ENCODE results near the gene RAD52. TPM values are rescaled to one million over a fixed set of nuclear protein-coding genes. Genes with fewer than 3 reads are reported as not detected.

The RAD52 gene
- total RNA-seq, 6 experiments from 2014 or later = 5.6 to 10.5 (median 8.5) TPM

DNA sequence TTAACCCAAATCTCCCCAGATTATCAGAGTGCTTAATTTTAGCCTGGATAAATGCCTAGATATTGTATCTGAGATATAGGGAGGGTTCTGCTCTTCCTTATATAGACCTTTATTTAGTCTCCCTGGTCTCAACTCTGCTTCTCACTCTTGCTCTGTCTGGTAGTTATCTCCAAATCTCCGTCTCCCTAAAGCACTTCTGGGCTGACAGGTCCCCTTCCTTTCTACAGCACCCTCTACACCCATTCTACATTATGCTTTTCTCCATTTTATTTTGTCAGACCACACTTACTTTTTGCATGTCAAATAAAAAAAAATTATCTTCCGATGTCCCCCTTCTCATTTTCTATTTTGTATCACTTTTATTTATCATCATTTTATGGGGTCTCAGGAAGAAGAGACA lies 39.6 kb upstream of the RAD52 start:
- DNase-seq = no peak
- TF ChIP-seq POLR2A (IDR thresholded peaks at IDR 0.05) = no peak
- TF ChIP-seq, protein P1, sequence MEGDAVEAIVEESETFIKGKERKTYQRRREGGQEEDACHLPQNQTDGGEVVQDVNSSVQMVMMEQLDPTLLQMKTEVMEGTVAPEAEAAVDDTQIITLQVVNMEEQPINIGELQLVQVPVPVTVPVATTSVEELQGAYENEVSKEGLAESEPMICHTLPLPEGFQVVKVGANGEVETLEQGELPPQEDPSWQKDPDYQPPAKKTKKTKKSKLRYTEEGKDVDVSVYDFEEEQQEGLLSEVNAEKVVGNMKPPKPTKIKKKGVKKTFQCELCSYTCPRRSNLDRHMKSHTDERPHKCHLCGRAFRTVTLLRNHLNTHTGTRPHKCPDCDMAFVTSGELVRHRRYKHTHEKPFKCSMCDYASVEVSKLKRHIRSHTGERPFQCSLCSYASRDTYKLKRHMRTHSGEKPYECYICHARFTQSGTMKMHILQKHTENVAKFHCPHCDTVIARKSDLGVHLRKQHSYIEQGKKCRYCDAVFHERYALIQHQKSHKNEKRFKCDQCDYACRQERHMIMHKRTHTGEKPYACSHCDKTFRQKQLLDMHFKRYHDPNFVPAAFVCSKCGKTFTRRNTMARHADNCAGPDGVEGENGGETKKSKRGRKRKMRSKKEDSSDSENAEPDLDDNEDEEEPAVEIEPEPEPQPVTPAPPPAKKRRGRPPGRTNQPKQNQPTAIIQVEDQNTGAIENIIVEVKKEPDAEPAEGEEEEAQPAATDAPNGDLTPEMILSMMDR (IDR thresholded peaks at IDR 0.05) = no peak
- Histone ChIP-seq H3K27me3 (no peaks in the 10 kb centered on the region), H3K4me3 (no peak overlapping the region), H3K36me3 (no peaks in the 10 kb centered on the region), H3K9me3 (no peaks in the 10 kb centered on the region), H3K4me1 (peaks cover 0 to 21% (median 0%) of the 10 kb centered on the region in 4 donors), H3K27ac (peak overlapping the region in 1 of 3 donors; percentile 96)
- ATAC-seq = no peak
- intact Hi-C loops (cut with DNase I) = no loop called here
- 81% methylated on average over 2 of the region's 2 CpGs for WGBS (ENCODE audit: insufficient coverage, low coverage, low lambda C conversion rate, missing lambda C conversion rate)

DNA sequence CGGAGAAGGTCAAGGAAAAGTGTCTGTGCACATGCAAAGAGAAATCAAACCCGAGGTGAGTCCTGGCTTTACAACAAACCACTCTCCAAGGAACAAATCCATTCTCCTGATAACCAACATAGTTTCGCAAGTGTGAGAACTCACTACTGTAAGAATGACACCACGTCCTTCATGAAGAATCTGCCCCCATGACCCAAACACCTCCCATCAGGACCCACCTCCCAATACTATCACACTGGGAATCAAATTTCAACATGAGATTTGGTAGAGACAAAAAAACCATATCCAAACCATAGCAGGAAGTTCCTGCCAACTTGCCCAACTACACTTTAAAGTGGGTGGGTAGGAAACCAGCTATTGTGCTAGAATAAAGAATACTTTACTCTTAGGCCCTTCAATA lies 39.2 kb upstream of the RAD52 start:
- no peak overlapping the region for H3K27ac ChIP-seq
- peaks cover 0 to 21% (median 0%) of the 10 kb centered on the region in 4 donors for H3K4me1 ChIP-seq
- no peaks in the 10 kb centered on the region for H3K9me3 ChIP-seq
- TF ChIP-seq, protein P1 (IDR thresholded peaks at IDR 0.05) = no peak
- no peak for TF ChIP-seq POLR2A (IDR thresholded peaks at IDR 0.05)
- ATAC-seq (no peak), DNase-seq (no peak)
- no peaks in the 10 kb centered on the region for H3K36me3 ChIP-seq
- intact Hi-C loops (cut with DNase I) = no loop called here
- H3K27me3 ChIP-seq = no peaks in the 10 kb centered on the region
- no peak overlapping the region for H3K4me3 ChIP-seq
- 60% methylated on average over 2 of the region's 4 CpGs for whole genome bisulfite sequencing (ENCODE audit: insufficient coverage, low coverage, low lambda C conversion rate, missing lambda C conversion rate)

DNA sequence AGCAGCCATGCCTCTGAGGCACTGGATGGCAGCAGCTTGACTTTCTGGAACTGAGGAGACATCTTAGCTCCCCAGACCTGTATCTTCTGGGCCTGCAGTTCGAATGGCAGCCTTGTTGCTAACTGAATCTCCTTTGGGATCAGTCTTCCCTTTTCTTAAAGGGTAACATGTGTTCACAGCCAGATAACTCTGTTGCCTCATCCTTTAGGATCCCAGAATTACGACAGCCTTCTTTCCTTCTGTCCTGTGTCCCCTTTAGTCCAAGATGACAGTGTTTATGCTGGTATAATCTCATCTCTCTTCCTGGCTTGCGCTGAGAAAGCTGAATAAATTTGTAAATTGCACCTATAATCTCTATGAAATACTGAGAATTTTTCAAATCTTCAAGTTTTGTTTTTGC lies 32.5 kb upstream of the RAD52 start:
- DNase-seq (no peak), ATAC-seq (no peak)
- Histone ChIP-seq H3K27me3 (no peaks in the 10 kb centered on the region), H3K4me1 (no peaks in the 10 kb centered on the region), H3K36me3 (no peaks in the 10 kb centered on the region), H3K9me3 (no peaks in the 10 kb centered on the region), H3K4me3 (no peak overlapping the region), H3K27ac (no peak overlapping the region)
- 76% methylated on average over 3 of the region's 3 CpGs for WGBS (ENCODE audit: insufficient coverage, low coverage, low lambda C conversion rate, missing lambda C conversion rate)
- TF ChIP-seq, protein P1 (IDR thresholded peaks at IDR 0.05) = no peak
- no peak for TF ChIP-seq POLR2A (IDR thresholded peaks at IDR 0.05)
- intact Hi-C loops (cut with DNase I) = no loop called here

DNA sequence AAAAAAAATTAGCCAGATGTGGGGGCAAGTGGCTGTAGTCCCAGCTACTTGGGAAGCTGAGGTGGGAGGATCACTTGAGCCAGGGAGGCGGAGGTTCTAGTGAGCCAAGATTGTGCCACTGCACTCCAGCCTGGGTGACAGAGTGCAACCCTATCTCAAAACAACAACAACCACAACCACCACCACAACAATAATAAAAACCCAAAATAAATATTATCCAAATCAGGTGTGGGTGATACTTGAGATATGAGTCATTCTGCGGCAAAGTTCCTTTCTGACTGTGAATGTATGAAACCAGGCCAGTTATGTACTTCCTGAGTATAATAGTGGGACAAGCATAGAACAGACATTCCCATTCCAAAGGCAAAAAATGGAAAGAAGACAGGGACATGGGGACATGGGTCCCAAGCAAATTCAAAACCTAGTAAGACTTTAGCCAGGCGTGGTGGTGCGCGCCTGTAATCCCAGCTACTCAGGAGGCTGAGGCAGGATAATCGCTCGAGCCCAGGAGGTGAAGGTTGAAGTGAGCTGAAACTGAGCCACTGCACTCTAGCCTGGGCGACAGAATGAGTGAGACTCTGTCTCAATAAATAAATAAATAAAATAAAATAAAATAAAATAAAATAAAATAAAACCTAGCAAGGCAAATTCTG lies 31.8 kb upstream of the RAD52 start:
- Histone ChIP-seq H3K27me3 (no peaks in the 10 kb centered on the region), H3K27ac (no peak overlapping the region), H3K4me3 (no peak overlapping the region), H3K4me1 (no peaks in the 10 kb centered on the region), H3K36me3 (no peaks in the 10 kb centered on the region), H3K9me3 (no peaks in the 10 kb centered on the region)
- no peak for ATAC-seq
- no peak for DNase-seq
- no peak for TF ChIP-seq POLR2A (IDR thresholded peaks at IDR 0.05)
- TF ChIP-seq, protein P1 (IDR thresholded peaks at IDR 0.05) = no peak
- intact Hi-C loops (cut with DNase I) = no loop called here
- WGBS (ENCODE audit: insufficient coverage, low coverage, low lambda C conversion rate, missing lambda C conversion rate) = 95% methylated on average over 7 of the region's 8 CpGs
